SK-N-SH (cell line): ENCODE data around the gene TMPRSS9. TPM values are rescaled to one million over a fixed set of nuclear protein-coding genes. Genes with fewer than 3 reads are reported as not detected.

Experiments used
- CTCF ChIA-PET: fragments of 300-600, 350-600 bp; formaldehyde crosslinking; extraction: SDS; loops from one replicate; lab custom pipeline; 2021; lab: Yijun Ruan, JAX
- POLR2A ChIA-PET: fragments of 350-600 bp; sonication (Branson Sonifier 250); formaldehyde crosslinking; extraction: SDS; loops from one replicate; lab custom pipeline; 2020; ENCODE audit warnings: antibody characterized with exemption, inconsistent platforms; lab: Yijun Ruan, JAX
- DNase-seq: peaks from one replicate; pipeline ENCODE4 v3.0.0; 2012
- H2AFZ ChIP-seq: fragments of 200-600 bp; sonication (generic); 2 replicates; pipeline ENCODE4 v1.8.1; 2016; ENCODE audit warnings: antibody characterized with exemption, mild to moderate bottlenecking, low read depth
- H3F3A ChIP-seq: fragments of 200-600 bp; sonication (generic); replicated peaks from 2 replicates; pipeline ENCODE3; 2016; ENCODE audit warnings: antibody characterized with exemption, mild to moderate bottlenecking; ENCODE audit not compliant: insufficient read depth
- H3K27ac ChIP-seq, 2 experiments: fragments of 200-500 bp in 1 of 2; fragments of 200-600 bp in 1 of 2; sonication (Bioruptor generic) in 1 of 2; sonication (generic), shearing (Covaris generic) in 1 of 2; 2 replicates each; pipeline versions ENCODE4 v1.5.1 to v1.6.1; 2014 to 2016; ENCODE audit warnings: low read depth in 2 of 2, inconsistent platforms in 1 of 2, low read length in 1 of 2, mild to moderate bottlenecking in 1 of 2, mixed read lengths in 1 of 2
- H3K27me3 ChIP-seq: fragments of 200-600 bp; sonication (generic), shearing (Covaris generic); 2 replicates; pipeline ENCODE4 v1.6.1; 2016; ENCODE audit warnings: mixed run types; ENCODE audit not compliant: insufficient read depth
- H3K36me3 ChIP-seq, 2 experiments: fragments of 200-500 bp in 1 of 2; fragments of 200-600 bp in 1 of 2; sonication (Bioruptor generic) in 1 of 2; sonication (generic) in 1 of 2; replicated peaks in 1 of 2; 2 replicates each; pipeline versions ENCODE3 to v1.5.1; 2014 to 2016; ENCODE audit warnings: low read length in 1 of 2, mild to moderate bottlenecking in 1 of 2; ENCODE audit not compliant: insufficient read depth in 2 of 2, control insufficient read depth in 1 of 2
- H3K4me1 ChIP-seq, 2 experiments: fragments of 200-500 bp in 1 of 2; fragments of 200-600 bp in 1 of 2; sonication (Bioruptor generic) in 1 of 2; sonication (generic), shearing (Covaris generic) in 1 of 2; 2 replicates each; pipeline versions ENCODE4 v1.5.1 to v1.6.1; 2014 to 2016; ENCODE audit warnings: low read depth in 1 of 2, low read length in 1 of 2, mixed run types in 1 of 2; ENCODE audit not compliant: insufficient read depth in 2 of 2, control insufficient read depth in 1 of 2
- H3K4me2 ChIP-seq: fragments of 200-600 bp; sonication (generic), shearing (Covaris generic); 2 replicates; pipeline ENCODE4 v1.6.1; 2017; ENCODE audit warnings: mixed run types
- H3K4me3 ChIP-seq, 2 experiments: fragments of 200-500 bp in 1 of 2; fragments of 200-600 bp in 1 of 2; sonication (Bioruptor generic) in 1 of 2; sonication (generic), shearing (Covaris generic) in 1 of 2; 2 replicates each; pipeline versions ENCODE4 v1.5.1 to v1.8.1; 2014 to 2016; ENCODE audit warnings: low read depth in 2 of 2, inconsistent platforms in 1 of 2, low read length in 1 of 2, mild to moderate bottlenecking in 1 of 2, mixed read lengths in 1 of 2, moderate library complexity in 1 of 2
- H3K79me2 ChIP-seq: fragments of 200-600 bp; sonication (generic); 2 replicates; pipeline ENCODE4 v1.8.1; 2017; ENCODE audit warnings: mild to moderate bottlenecking; ENCODE audit not compliant: insufficient read depth
- H3K9ac ChIP-seq: fragments of 200-600 bp; sonication (generic); 2 replicates; pipeline ENCODE4 v1.6.1; 2017; ENCODE audit warnings: mixed run types
- H3K9me2 ChIP-seq: fragments of 200-600 bp; sonication (generic); 2 replicates; pipeline ENCODE4 v1.6.1; 2017; ENCODE audit warnings: mixed run types
- H3K9me3 ChIP-seq: fragments of 200-600 bp; sonication (generic); 2 replicates; pipeline ENCODE4 v1.6.1; 2017; ENCODE audit warnings: mixed run types, mild to moderate bottlenecking, moderate library complexity
- H4K20me1 ChIP-seq: fragments of 200-600 bp; sonication (generic); 2 replicates; pipeline ENCODE4 v1.6.1; 2017; ENCODE audit warnings: mild to moderate bottlenecking, mixed run types; ENCODE audit not compliant: insufficient read depth
- CHD2 ChIP-seq: fragments of 150-350 bp; IDR thresholded peaks from 2 replicates; pipeline ENCODE4 v1.6.1; 2018; ENCODE audit warnings: low read length; ENCODE audit not compliant: partially characterized antibody
- ELF1 ChIP-seq: IDR thresholded peaks from 2 replicates; pipeline ENCODE4 v1.4.0; 2012
- EP300 ChIP-seq, 2 experiments: IDR thresholded peaks; 2 replicates each; pipeline versions ENCODE4 v1.4.0 to v1.6.1; 2012; ENCODE audit warnings: borderline replicate concordance in 1 of 2, low read depth in 1 of 2, low read length in 1 of 2
- IRF3 ChIP-seq: fragments of 150-350 bp; IDR thresholded peaks from 2 replicates; pipeline ENCODE4 v1.6.1; 2016; ENCODE audit warnings: mild to moderate bottlenecking, low read depth, low read length
- JUND ChIP-seq: IDR thresholded peaks from 2 replicates; pipeline ENCODE4 v1.4.0; 2012
- PBX3 ChIP-seq: IDR thresholded peaks from 2 replicates; pipeline ENCODE4; 2012
- POLR2AphosphoS5 ChIP-seq: IDR thresholded peaks from 2 replicates; pipeline ENCODE4 v1.6.1; 2012; ENCODE audit warnings: low read depth, low read length
- RCOR1 ChIP-seq: fragments of 150-350 bp; IDR thresholded peaks from 2 replicates; pipeline ENCODE4 v1.6.1; 2017; ENCODE audit warnings: antibody characterized with exemption, low read length
- REST ChIP-seq: IDR thresholded peaks from 2 replicates; pipeline ENCODE4 v1.6.1; 2012; ENCODE audit warnings: mild to moderate bottlenecking, low read depth, low read length, moderate library complexity
- RFX5 ChIP-seq: IDR thresholded peaks from 2 replicates; pipeline ENCODE4 v1.6.1; 2012; ENCODE audit warnings: mild to moderate bottlenecking, improper control_type of control experiment, low read length
- SMC3 ChIP-seq: IDR thresholded peaks from 2 replicates; pipeline ENCODE4 v1.6.1; 2012; ENCODE audit warnings: low read depth, low read length, improper control_type of control experiment
- TCF12 ChIP-seq: IDR thresholded peaks from 2 replicates; pipeline ENCODE4 v1.4.0; 2012
- TEAD4 ChIP-seq: IDR thresholded peaks from 2 replicates; pipeline ENCODE4 v1.4.0; 2012; ENCODE audit warnings: mild to moderate bottlenecking, borderline replicate concordance; ENCODE audit not compliant: insufficient read depth
- YY1 ChIP-seq: IDR thresholded peaks from 2 replicates; pipeline ENCODE4 v1.4.0; 2012; ENCODE audit warnings: low read depth, mild to moderate bottlenecking
- WGBS: methylation state at CpG from one replicate; pipeline ENCODE4 v1.1.6; 2017; ENCODE audit warnings: low lambda C conversion rate; 5-methylcytosine and 5-hydroxymethylcytosine counted together
- polyA plus RNA-seq, 3 experiments: library from polyadenylated mRNA; depleted of rRNA; stranded (reverse); fragments of >200 nt; gene quantifications; 2 replicates each; pipeline ENCODE4 v1.2.3, GENCODE V29; 2012

Gene TMPRSS9
- polyA plus RNA-seq, 1 of the 3 experiments (the other 2 are of a cell fraction), result not detected

GRCh38 chr19:2444251-2445002 is 84.4 kb downstream of the TMPRSS9 start:
- H2AFZ ChIP-seq, result no peak overlapping the region
- H3K9me3 ChIP-seq, result no peaks in the 10 kb centered on the region
- H3K36me3 ChIP-seq, result peaks cover 3 to 15% of the 10 kb centered on the region in 2 experiments
- H3K4me2 ChIP-seq, result no peak overlapping the region
- no peak overlapping the region for H3K27ac ChIP-seq
- ChIA-PET POLR2A (no interaction called here), CTCF (no interaction called here)
- no peaks in the 10 kb centered on the region for H3K4me1 ChIP-seq
- DNase-seq, result no peak
- TF ChIP-seq JUND (no peak), POLR2AphosphoS5 (no peak), RFX5 (no peak), REST (no peak), YY1 (no peak), SMC3 (no peak), IRF3 (no peak), TEAD4 (no peak), EP300 (IDR thresholded peaks at IDR 0.05; ENCODE audit: borderline replicate concordance in 1 of 2, low read depth in 1 of 2, low read length in 1 of 2) (no peak), RCOR1 (no peak), ELF1 (no peak), PBX3 (no peak), CHD2 (no peak), TCF12 (no peak)
- peaks cover 51% of the 10 kb centered on the region; the same call in 1 of the 2 replicates for H4K20me1 ChIP-seq
- no peak overlapping the region for H3K9ac ChIP-seq
- H3F3A ChIP-seq, result no peaks in the 10 kb centered on the region
- H3K4me3 ChIP-seq, result no peak overlapping the region
- H3K79me2 ChIP-seq, result peaks cover 93% of the 10 kb centered on the region
- no peaks in the 10 kb centered on the region for H3K27me3 ChIP-seq
- WGBS, result 96% methylated on average over 13 of the region's 34 CpGs
- H3K9me2 ChIP-seq, result no peaks in the 10 kb centered on the region
